HepG2 (cell line): ENCODE measurements around the gene IGFN1. TPM values are rescaled to one million over a fixed set of nuclear protein-coding genes. Genes with fewer than 3 reads are reported as not detected.
A peak's percentile ranks its signal among the peaks of the same experiment; 100 is the strongest.

Source experiments
- ATF1 ChIP-seq: IDR thresholded peaks from 2 replicates; pipeline ENCODE4 v1.6.1; 2016; ENCODE audit warnings: mild to moderate bottlenecking, control low read depth
- ATF7-NPFF ChIP-seq: sonication (generic); formaldehyde crosslinking; IDR thresholded peaks from 2 replicates; pipeline ENCODE4 v1.8.1; 2023; ENCODE audit warnings: mild to moderate bottlenecking, low read depth, missing genetic modification reagents, moderate library complexity
- CHD4 ChIP-seq: fragments of 200-600 bp; sonication (generic); IDR thresholded peaks from 2 replicates; pipeline ENCODE4 v1.7.0; 2017; ENCODE audit warnings: mild to moderate bottlenecking, low read length, borderline replicate concordance
- FOSL2 ChIP-seq: sonication (generic); formaldehyde crosslinking; IDR thresholded peaks from 2 replicates; pipeline ENCODE4 v1.4.0; 2020; ENCODE audit warnings: missing genetic modification reagents
- GTF3A ChIP-seq: sonication (generic); formaldehyde crosslinking; conservative IDR thresholded peaks from 2 replicates; pipeline ENCODE4 v1.4.0; 2020; ENCODE audit warnings: mild to moderate bottlenecking, missing genetic modification reagents
- HIVEP1 ChIP-seq: sonication (generic); formaldehyde crosslinking; IDR thresholded peaks from 2 replicates; pipeline ENCODE4 v1.4.0; 2020; ENCODE audit warnings: mild to moderate bottlenecking, missing genetic modification reagents
- HOXA7 ChIP-seq: sonication (generic); formaldehyde crosslinking; IDR thresholded peaks from 2 replicates; pipeline ENCODE4 v1.8.1; 2022; ENCODE audit warnings: mild to moderate bottlenecking, missing genetic modification reagents, moderate library complexity
- NFYB ChIP-seq: sonication (generic); formaldehyde crosslinking; IDR thresholded peaks from 2 replicates; pipeline ENCODE4 v1.4.0; 2020; ENCODE audit warnings: missing genetic modification reagents
- PLSCR1 ChIP-seq: sonication (generic); formaldehyde crosslinking; IDR thresholded peaks from 2 replicates; pipeline ENCODE4 v1.5.0; 2020; ENCODE audit warnings: missing genetic modification reagents, mild to moderate bottlenecking, borderline replicate concordance
- SIN3B ChIP-seq: fragments of 150-350 bp; IDR thresholded peaks from 2 replicates; pipeline ENCODE4 v1.6.1; 2014; ENCODE audit warnings: low read length
- ZFX ChIP-seq: sonication (generic); formaldehyde crosslinking; IDR thresholded peaks from 2 replicates; pipeline ENCODE4 v1.4.0; 2020; ENCODE audit warnings: mild to moderate bottlenecking, low read depth, missing genetic modification reagents, moderate library complexity
- ZNF253 ChIP-seq: sonication (generic); formaldehyde crosslinking; IDR thresholded peaks from 2 replicates; pipeline ENCODE4 v1.8.0; 2022; ENCODE audit warnings: mild to moderate bottlenecking, missing genetic modification reagents, borderline replicate concordance
- ZNF350 ChIP-seq: sonication (generic); formaldehyde crosslinking; IDR thresholded peaks from 2 replicates; pipeline ENCODE4 v1.4.0; 2020; ENCODE audit warnings: mild to moderate bottlenecking, low read depth, missing genetic modification reagents, borderline replicate concordance
- ZNF672 ChIP-seq: sonication (generic); formaldehyde crosslinking; IDR thresholded peaks from 2 replicates; pipeline ENCODE4 v1.8.1; 2022; ENCODE audit warnings: missing genetic modification reagents
- ZNF761 ChIP-seq: sonication (generic); formaldehyde crosslinking; conservative IDR thresholded peaks from 2 replicates; pipeline ENCODE4 v1.4.0; 2020; ENCODE audit warnings: mild to moderate bottlenecking, missing genetic modification reagents
- ZNF790 ChIP-seq: sonication (generic); formaldehyde crosslinking; IDR thresholded peaks from 2 replicates; pipeline ENCODE4 v1.8.0; 2022; ENCODE audit warnings: missing genetic modification reagents, mild to moderate bottlenecking, borderline replicate concordance
- polyA plus RNA-seq, 8 experiments: library from polyadenylated mRNA; depleted of rRNA in 3 of 8; stranded (reverse) in 7 of 8; unstranded in 1 of 8; fragments of >200 nt; fragmentation: Illumina TruSeq in 4 of 8; extraction: Trizol in 4 of 8; gene quantifications; 2 replicates each; pipeline versions ENCODE4 v1.2.1 to v1.2.3, GENCODE V29; 2011 to 2016; ENCODE audit warnings: low read depth in 4 of 8, missing spikeins in 1 of 8, mixed read lengths in 1 of 8; ENCODE audit not compliant: insufficient read depth in 1 of 8
- total RNA-seq, 5 experiments: library from RNA; depleted of rRNA; stranded (reverse); fragments of >200 nt; fragmentation: Illumina TruSeq; extraction: Trizol; gene quantifications; 2 replicates each; pipeline ENCODE4 v1.2.3, GENCODE V29; 2016; ENCODE audit warnings: low read depth in 1 of 5
- TF ChIP-seq, protein P1 (sequence below): sonication (generic); formaldehyde crosslinking; IDR thresholded peaks from 2 replicates; pipeline ENCODE4 v1.4.0; 2020; ENCODE audit warnings: missing genetic modification reagents, mild to moderate bottlenecking, borderline replicate concordance
- TF ChIP-seq, protein P2 (sequence below): sonication (generic); formaldehyde crosslinking; IDR thresholded peaks from 2 replicates; pipeline ENCODE4 v1.4.0; 2020; ENCODE audit warnings: missing genetic modification reagents, borderline replicate concordance
- TF ChIP-seq, protein P3 (sequence below): IDR thresholded peaks from 2 replicates; pipeline ENCODE4 v1.6.1; 2018; ENCODE audit warnings: missing genetic modification reagents, mild to moderate bottlenecking, missing compliant biosample characterization

Gene IGFN1
- total and polyA plus RNA-seq, 2 of the 13 experiments (the other 11 are each of a cell fraction or from before 2014, with no cell fraction given): 0.04 to 0.05 TPM

- TF ChIP-seq, protein P1, sequence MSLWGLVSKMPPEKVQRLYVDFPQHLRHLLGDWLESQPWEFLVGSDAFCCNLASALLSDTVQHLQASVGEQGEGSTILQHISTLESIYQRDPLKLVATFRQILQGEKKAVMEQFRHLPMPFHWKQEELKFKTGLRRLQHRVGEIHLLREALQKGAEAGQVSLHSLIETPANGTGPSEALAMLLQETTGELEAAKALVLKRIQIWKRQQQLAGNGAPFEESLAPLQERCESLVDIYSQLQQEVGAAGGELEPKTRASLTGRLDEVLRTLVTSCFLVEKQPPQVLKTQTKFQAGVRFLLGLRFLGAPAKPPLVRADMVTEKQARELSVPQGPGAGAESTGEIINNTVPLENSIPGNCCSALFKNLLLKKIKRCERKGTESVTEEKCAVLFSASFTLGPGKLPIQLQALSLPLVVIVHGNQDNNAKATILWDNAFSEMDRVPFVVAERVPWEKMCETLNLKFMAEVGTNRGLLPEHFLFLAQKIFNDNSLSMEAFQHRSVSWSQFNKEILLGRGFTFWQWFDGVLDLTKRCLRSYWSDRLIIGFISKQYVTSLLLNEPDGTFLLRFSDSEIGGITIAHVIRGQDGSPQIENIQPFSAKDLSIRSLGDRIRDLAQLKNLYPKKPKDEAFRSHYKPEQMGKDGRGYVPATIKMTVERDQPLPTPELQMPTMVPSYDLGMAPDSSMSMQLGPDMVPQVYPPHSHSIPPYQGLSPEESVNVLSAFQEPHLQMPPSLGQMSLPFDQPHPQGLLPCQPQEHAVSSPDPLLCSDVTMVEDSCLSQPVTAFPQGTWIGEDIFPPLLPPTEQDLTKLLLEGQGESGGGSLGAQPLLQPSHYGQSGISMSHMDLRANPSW (CRISPR knock-in tag): no peak
- peak; percentile 7; the same call in 1 of the 2 replicates for TF ChIP-seq HIVEP1 (CRISPR knock-in tag)
- TF ChIP-seq PLSCR1 (CRISPR knock-in tag): 0 out of 2 replicates have a peak, but pooled peaks have one; percentile 46
- TF ChIP-seq, protein P2, sequence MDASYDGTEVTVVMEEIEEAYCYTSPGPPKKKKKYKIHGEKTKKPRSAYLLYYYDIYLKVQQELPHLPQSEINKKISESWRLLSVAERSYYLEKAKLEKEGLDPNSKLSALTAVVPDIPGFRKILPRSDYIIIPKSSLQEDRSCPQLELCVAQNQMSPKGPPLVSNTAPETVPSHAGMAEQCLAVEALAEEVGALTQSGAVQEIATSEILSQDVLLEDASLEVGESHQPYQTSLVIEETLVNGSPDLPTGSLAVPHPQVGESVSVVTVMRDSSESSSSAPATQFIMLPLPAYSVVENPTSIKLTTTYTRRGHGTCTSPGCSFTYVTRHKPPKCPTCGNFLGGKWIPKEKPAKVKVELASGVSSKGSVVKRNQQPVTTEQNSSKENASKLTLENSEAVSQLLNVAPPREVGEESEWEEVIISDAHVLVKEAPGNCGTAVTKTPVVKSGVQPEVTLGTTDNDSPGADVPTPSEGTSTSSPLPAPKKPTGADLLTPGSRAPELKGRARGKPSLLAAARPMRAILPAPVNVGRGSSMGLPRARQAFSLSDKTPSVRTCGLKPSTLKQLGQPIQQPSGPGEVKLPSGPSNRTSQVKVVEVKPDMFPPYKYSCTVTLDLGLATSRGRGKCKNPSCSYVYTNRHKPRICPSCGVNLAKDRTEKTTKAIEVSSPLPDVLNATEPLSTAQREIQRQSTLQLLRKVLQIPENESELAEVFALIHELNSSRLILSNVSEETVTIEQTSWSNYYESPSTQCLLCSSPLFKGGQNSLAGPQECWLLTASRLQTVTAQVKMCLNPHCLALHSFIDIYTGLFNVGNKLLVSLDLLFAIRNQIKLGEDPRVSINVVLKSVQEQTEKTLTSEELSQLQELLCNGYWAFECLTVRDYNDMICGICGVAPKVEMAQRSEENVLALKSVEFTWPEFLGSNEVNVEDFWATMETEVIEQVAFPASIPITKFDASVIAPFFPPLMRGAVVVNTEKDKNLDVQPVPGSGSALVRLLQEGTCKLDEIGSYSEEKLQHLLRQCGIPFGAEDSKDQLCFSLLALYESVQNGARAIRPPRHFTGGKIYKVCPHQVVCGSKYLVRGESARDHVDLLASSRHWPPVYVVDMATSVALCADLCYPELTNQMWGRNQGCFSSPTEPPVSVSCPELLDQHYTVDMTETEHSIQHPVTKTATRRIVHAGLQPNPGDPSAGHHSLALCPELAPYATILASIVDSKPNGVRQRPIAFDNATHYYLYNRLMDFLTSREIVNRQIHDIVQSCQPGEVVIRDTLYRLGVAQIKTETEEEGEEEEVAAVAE (CRISPR knock-in tag): 0 out of 2 replicates have a peak, but pooled peaks have one; percentile 43
- TF ChIP-seq ZNF350 (CRISPR knock-in tag): peak; percentile 91; the same call in 1 of the 2 replicates
- peak; percentile 60; the same call in 1 of the 2 replicates for TF ChIP-seq ZNF790
- no peak for TF ChIP-seq SIN3B
- 0 out of 2 replicates have a peak, but pooled peaks have one; percentile 63 for TF ChIP-seq GTF3A (CRISPR knock-in tag)
- TF ChIP-seq CHD4: peak; percentile 78; the same call in 1 of the 2 replicates
- peak; percentile 15; the same call in 1 of the 2 replicates for TF ChIP-seq FOSL2
- 0 out of 2 replicates have a peak, but pooled peaks have one; percentile 37 for TF ChIP-seq ZNF761 (CRISPR knock-in tag)
- peak; percentile 36; the same call in 1 of the 2 replicates for TF ChIP-seq ZNF672
- TF ChIP-seq ZNF253 (CRISPR knock-in tag): no peak
- TF ChIP-seq, protein P3, sequence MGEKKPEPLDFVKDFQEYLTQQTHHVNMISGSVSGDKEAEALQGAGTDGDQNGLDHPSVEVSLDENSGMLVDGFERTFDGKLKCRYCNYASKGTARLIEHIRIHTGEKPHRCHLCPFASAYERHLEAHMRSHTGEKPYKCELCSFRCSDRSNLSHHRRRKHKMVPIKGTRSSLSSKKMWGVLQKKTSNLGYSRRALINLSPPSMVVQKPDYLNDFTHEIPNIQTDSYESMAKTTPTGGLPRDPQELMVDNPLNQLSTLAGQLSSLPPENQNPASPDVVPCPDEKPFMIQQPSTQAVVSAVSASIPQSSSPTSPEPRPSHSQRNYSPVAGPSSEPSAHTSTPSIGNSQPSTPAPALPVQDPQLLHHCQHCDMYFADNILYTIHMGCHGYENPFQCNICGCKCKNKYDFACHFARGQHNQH: 0 out of 2 replicates have a peak, but pooled peaks have one; percentile 9
- TF ChIP-seq NFYB (CRISPR knock-in tag): no peak
- peak; percentile 81 for TF ChIP-seq ZFX (CRISPR knock-in tag)
- no peak for TF ChIP-seq ATF7-NPFF (CRISPR knock-in tag)
- TF ChIP-seq ATF1 (CRISPR knock-in tag): peak; percentile 85
- TF ChIP-seq HOXA7 (CRISPR knock-in tag): no peak
These were observed 19.3 kb upstream of the IGFN1 start (continued) for GRCh38 chr1:201171063-201172036.
